Spleen (tissue), 7 donors: ENCODE measurements around the gene TUT1.

Source experiments
- POLR2A ChIP-seq, 3 donors: fragments of 450-650 bp; IDR thresholded peaks; one replicate each; pipeline ENCODE4 v1.5.1; 2017; ENCODE audit warnings: antibody characterized with exemption in 3 of 3, mild to moderate bottlenecking in 1 of 3
- POLR2AphosphoS5 ChIP-seq, 3 donors: sonication (generic); formaldehyde crosslinking; IDR thresholded peaks; one replicate each; pipeline ENCODE4 v1.5.1; 2017; ENCODE audit warnings: antibody characterized with exemption in 3 of 3
- TF ChIP-seq, protein P1 (sequence below), 11 experiments: fragments of 200-600 bp in 7 of 11; fragments of 450-650 bp in 4 of 11; sonication (generic) in 4 of 11; IDR thresholded peaks in 8 of 11; conservative IDR thresholded peaks in 3 of 11; 1 replicate in 7 of 11; 2 replicates in 4 of 11; pipeline versions ENCODE4 v1.4.0 to v1.8.0; 2016 to 2021; ENCODE audit warnings: antibody characterized with exemption in 11 of 11, inconsistent platforms in 4 of 11, mild to moderate bottlenecking in 1 of 11
- donor health status: DM: no; HTN: no; CAD: no; lungs with moderate emphysema.
- donor health status: DM: no; HTN: no; CAD: no.
- donor health status: DM: no; HTN: no; CAD: no.

DNA sequence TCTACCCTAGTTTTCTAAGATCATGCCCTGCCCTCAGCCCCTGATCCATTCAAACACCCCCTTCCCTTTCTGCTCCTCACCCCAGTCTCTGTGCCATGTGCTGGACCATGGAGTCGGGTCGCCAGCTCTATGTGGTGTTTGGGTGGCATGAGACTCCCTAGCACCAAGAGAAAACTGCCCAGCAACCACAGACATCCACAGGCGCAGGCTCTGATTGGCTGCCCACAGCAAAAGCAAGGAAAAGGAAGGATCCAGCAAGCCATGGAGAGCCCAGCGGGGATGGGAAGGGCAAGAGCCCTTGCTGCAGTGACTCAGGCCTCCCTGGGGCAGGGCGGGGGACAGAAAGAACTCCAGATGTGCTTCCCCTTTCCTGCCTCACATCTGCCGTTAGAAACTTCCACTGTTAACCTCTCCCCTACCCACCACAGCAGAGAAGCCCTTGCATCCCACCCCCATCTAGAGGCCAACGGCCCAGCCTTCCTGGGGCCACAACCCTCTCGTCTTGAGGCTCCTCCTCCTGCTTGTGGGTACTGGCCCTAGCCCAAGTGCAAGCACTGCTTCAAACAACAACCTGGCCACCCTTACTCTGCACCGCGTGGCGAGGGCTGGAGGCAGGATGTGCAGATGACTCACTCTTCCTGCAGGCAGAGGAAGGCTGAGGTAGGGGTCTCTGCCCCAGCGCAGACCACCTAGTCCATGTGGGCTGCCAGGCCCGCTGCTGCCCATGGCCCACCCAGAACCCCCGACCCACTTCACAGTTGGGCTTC lies 35.0 kb downstream of the TUT1 start:
- TF ChIP-seq, protein P1, sequence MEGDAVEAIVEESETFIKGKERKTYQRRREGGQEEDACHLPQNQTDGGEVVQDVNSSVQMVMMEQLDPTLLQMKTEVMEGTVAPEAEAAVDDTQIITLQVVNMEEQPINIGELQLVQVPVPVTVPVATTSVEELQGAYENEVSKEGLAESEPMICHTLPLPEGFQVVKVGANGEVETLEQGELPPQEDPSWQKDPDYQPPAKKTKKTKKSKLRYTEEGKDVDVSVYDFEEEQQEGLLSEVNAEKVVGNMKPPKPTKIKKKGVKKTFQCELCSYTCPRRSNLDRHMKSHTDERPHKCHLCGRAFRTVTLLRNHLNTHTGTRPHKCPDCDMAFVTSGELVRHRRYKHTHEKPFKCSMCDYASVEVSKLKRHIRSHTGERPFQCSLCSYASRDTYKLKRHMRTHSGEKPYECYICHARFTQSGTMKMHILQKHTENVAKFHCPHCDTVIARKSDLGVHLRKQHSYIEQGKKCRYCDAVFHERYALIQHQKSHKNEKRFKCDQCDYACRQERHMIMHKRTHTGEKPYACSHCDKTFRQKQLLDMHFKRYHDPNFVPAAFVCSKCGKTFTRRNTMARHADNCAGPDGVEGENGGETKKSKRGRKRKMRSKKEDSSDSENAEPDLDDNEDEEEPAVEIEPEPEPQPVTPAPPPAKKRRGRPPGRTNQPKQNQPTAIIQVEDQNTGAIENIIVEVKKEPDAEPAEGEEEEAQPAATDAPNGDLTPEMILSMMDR (IDR thresholded peaks at IDR 0.05 in 8 of 11, conservative IDR thresholded peaks at IDR 0.05 in 3 of 11): no peak
- peak; percentile 83 to 89 (median 87) for TF ChIP-seq POLR2AphosphoS5 (IDR thresholded peaks at IDR 0.05)
- TF ChIP-seq POLR2A (IDR thresholded peaks at IDR 0.05): no peak
